Cardiac muscle cell (in vitro differentiated cells and primary cell): ENCODE measurements around the gene LNPK. TPM values are rescaled to one million over a fixed set of nuclear protein-coding genes. Genes with fewer than 3 reads are reported as not detected.
"Not testable (repeated sequence)": the region's sequence is repeated elsewhere in the genome, so short reads cannot be mapped to it uniquely, and the experiment has no call there.

Source experiments
- DNase-seq, 2 donors: peaks; one replicate each; pipeline versions ENCODE4 v3.0.0 to v3.0.0-alpha.2; 2010 to 2017; ENCODE audit warnings: low read depth in 1 of 2, low spot score in 1 of 2
- H3K27ac ChIP-seq: fragments of 200-600 bp; sonication (generic); 2 replicates; pipeline ENCODE4 v1.5.1; 2016
- H3K27me3 ChIP-seq: fragments of 200-600 bp; sonication (generic); 2 replicates; pipeline ENCODE4 v1.6.0; 2016; ENCODE audit warnings: control low read depth
- H3K36me3 ChIP-seq: fragments of 200-600 bp; sonication (generic); 2 replicates; pipeline ENCODE4 v1.5.1; 2016; ENCODE audit warnings: control low read depth
- H3K4me1 ChIP-seq: fragments of 200-600 bp; sonication (generic); 2 replicates; pipeline ENCODE4 v1.8.1; 2017; ENCODE audit warnings: low read depth, mild to moderate bottlenecking, mixed run types
- H3K4me3 ChIP-seq: fragments of 200-600 bp; sonication (generic); 2 replicates; pipeline ENCODE4 v1.5.1; 2016; ENCODE audit warnings: mild to moderate bottlenecking
- H3K9me3 ChIP-seq: fragments of 200-600 bp; sonication (generic); 2 replicates; pipeline ENCODE4 v1.5.1; 2017; ENCODE audit warnings: low read depth, mild to moderate bottlenecking, control low read depth
- CTCF ChIP-seq: IDR thresholded peaks from 2 replicates; pipeline ENCODE4 v1.5.1; 2012; ENCODE audit warnings: low read depth, mild to moderate bottlenecking, low read length
- polyA plus RNA-seq: library from polyadenylated mRNA; unstranded; fragments of >200 nt; fragmentation: Nextera tagmentation; extraction: Ambion mirVana; gene quantifications from 2 replicates; pipeline ENCODE4 v1.2.1, GENCODE V29; 2016
- total RNA-seq: library from RNA; depleted of rRNA; stranded (reverse); fragments of >200 nt; gene quantifications from 2 replicates; pipeline ENCODE4 v1.2.3, GENCODE V29; 2016

Gene LNPK
- total and polyA plus RNA-seq, 2 experiments from 2014 or later: 34.5 to 35.0 TPM

GRCh38 chr2:175904035-175904434 is 98.0 kb downstream of the LNPK start:
- TF ChIP-seq CTCF: no peak
- Histone ChIP-seq H3K27me3 (no peaks in the 10 kb centered on the region), H3K36me3 (no peaks in the 10 kb centered on the region), H3K27ac (no peak overlapping the region), H3K4me3 (no peak overlapping the region), H3K4me1 (no peaks in the 10 kb centered on the region), H3K9me3 (no peaks in the 10 kb centered on the region)
- no peak for DNase-seq

GRCh38 chr2:175903384-175903936 is 98.6 kb downstream of the LNPK start:
- no peak for TF ChIP-seq CTCF
- Histone ChIP-seq H3K27ac (no peak overlapping the region), H3K4me3 (no peak overlapping the region), H3K27me3 (no peaks in the 10 kb centered on the region), H3K4me1 (no peaks in the 10 kb centered on the region), H3K9me3 (no peaks in the 10 kb centered on the region), H3K36me3 (no peaks in the 10 kb centered on the region)
- DNase-seq: no peak

GRCh38 chr2:175895957-175896356 is 106.1 kb downstream of the LNPK start:
- H3K27me3 ChIP-seq, H3K36me3 ChIP-seq, H3K4me1 ChIP-seq, H3K9me3 ChIP-seq, H3K4me3 ChIP-seq, DNase-seq, H3K27ac ChIP-seq: not testable (repeated sequence)

GRCh38 chr2:175892046-175892445 is 110.0 kb downstream of the LNPK start:
- Histone ChIP-seq H3K36me3 (no peaks in the 10 kb centered on the region), H3K4me3 (no peak overlapping the region), H3K27ac (no peak overlapping the region), H3K9me3 (no peaks in the 10 kb centered on the region), H3K27me3 (no peaks in the 10 kb centered on the region), H3K4me1 (no peaks in the 10 kb centered on the region)
- TF ChIP-seq CTCF: no peak
- no peak for DNase-seq

DNA sequence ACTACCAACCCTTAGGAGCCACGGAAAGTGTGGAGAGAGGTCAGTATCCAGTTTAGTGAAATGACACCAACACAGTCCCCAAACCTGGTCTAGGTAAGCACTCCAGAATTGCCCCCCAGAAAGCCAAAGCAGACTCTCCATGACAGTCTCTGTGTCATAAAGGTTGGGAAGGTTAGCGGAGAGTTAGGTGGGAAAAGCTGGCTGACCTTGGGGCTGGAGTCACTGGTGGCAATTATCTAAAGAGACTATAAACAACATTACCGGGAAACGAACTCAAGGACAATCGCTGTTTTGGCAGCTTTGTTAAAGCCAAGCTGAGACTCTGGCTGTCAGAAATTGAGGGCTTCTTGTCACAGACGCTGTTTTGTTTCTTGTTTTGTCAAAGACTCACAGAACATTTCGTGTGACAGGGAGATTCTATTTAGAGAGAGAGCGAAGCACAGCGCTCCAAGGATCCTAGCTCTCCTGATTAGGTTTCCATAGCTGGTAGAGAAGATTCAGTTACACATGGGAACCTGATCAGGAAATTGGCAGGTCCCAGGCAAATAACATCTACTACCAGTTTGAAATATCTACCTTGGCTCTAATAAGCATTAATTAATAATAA is 111.3 kb downstream of the LNPK start:
- no peak for TF ChIP-seq CTCF
- Histone ChIP-seq H3K27ac (peak overlapping the region; percentile 24), H3K9me3 (no peaks in the 10 kb centered on the region)

DNA sequence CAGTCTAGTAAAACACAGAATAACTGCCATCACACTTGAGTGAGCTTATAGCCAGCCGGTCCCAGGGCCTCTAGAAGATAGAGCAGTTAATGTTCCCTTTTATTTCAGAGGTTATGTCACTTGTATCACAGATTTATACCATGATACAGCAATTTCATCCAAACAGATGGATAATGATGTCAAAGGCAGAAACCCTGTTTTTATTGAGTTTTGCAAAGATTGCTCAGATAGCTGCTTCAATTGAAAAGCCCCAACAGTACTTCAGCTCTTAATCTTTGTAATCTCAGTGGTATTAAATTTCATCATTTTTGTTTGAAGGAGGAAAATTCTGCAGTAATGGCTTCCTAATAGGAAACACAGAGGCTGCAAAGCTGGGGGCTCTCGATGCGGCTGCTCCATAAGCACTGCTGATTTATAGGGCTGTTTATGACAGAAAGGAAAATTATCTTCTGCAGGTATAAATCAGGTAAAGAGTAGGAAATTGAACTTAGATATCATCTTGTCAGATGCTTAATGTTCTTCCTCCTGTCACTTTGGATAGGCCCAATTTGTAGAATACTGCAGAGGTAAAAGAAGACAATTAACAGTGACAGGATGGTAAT is 112.3 kb downstream of the LNPK start:
- H3K27ac ChIP-seq: no peak overlapping the region
- no peak for DNase-seq
- H3K4me3 ChIP-seq: no peak overlapping the region
- no peaks in the 10 kb centered on the region for H3K27me3 ChIP-seq
- no peak for TF ChIP-seq CTCF
- peaks cover 3% of the 10 kb centered on the region for H3K4me1 ChIP-seq
- H3K9me3 ChIP-seq: no peaks in the 10 kb centered on the region
- H3K36me3 ChIP-seq: no peaks in the 10 kb centered on the region

More for the DNA sequence above, 111.3 kb downstream of the LNPK start:
- H3K27me3 ChIP-seq: no peaks in the 10 kb centered on the region
- H3K4me3 ChIP-seq: no peak overlapping the region
- H3K4me1 ChIP-seq: no peaks in the 10 kb centered on the region
- peak in 1 of 2 donors; percentile 41 for DNase-seq
- no peaks in the 10 kb centered on the region for H3K36me3 ChIP-seq
